NCI-H1105 treated with DMSO at 0.1 percent for 48 hours (cell line): ENCODE data around the gene TNFAIP8L1.

Experiments used
- DNase-seq: peaks from one replicate; lab custom pipeline; 2025; lab: John Stamatoyannopoulos, UW

TNFAIP8L1 gene

DNA sequence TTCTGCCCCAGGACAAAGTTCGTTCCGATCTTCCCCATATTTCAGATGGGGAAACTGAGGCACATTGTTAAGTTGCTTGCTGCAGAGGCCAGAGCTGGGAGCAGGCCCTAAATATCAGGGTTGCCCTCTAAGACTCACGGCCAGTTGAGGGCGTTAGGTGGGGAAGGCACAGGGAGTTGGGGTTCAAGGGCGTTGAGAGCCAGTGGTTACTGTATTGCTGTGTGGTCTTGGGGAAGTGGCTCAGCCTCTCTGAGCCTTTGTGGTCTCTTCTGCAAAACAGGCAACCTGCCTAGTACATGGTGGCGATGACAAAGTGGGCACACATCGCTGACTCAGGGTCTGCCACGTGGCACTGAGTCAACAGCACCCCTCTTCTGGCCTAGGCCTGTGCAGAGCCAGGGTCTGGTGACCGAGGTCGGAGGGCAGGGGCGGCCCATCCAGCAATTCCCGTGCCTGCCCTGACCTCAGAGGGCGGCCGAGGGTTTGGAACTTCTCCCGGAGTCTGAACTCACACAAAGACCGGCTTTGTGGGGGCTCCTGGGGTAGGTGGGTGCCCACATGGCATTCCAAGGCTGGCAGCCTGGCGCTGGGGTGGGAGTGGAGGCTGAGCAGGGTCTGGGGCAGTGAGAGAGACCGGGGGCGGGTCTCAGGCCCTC lies 10.2 kb downstream of the TNFAIP8L1 start:
- no peak for DNase-seq

DNA sequence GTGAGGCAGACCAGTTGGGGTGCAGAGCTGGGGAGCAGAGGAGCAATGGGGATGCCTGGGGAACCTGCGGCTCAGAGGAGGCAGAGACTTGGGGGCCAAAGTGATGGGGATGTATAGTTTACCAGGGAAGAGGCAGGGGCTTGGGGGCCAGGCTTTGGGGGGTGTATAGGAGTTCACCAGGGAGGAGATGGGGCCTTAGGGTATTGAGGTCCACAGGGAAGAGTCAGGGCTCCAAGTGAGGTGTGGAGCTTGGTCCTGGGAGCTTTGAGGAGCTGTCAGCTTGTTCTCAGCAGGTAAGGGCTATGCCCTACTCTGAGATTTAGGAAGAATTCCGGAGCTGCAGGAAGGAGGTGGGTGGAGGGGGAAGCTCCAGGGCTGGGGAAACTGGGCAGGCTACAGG lies 10.8 kb downstream of the TNFAIP8L1 start:
- no peak for DNase-seq

DNA sequence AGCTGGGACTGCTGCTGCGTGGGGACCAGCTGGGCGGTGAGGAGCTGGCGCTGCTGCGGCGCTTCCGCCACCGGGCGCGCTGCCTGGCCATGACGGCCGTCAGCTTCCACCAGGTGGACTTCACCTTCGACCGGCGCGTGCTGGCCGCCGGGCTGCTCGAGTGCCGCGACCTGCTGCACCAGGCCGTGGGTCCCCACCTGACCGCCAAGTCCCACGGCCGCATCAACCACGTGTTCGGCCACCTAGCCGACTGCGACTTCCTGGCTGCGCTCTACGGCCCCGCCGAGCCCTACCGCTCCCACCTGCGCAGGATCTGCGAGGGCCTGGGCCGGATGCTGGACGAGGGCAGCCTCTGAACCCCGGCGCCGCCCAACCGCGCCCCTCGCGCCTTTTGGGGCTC lies 12.8 kb downstream of the TNFAIP8L1 start:
- DNase-seq = no peak

DNA sequence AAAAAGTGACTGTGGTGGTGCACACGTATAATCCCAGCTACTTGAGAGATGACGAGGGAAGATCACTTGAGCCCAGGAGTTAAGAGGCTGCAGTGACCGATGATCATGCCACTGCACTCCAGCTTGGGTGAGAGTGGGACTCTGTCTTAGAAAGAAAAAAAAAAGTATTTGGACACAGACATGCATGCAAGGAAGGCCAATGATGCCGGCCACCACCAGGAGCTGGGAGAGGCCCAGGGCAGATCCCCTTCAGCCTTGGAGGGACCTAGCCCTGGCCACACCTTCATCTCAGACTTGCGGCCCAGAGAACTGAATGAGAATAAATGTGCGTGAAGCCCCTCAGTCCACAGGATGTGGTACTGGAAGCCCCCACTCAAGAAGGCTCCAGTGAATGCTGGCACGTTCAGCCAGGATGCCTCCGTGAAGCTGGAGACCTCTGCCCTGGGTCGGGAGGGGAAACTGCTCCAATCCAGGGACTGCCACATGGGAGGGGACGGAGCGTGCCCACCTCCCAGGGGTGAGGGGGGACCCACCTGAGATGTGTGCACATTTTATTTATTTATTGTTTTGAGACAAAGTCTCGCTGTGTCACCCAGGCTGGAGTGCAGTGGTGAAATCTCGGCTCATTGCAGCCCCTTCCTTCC lies 14.6 kb downstream of the TNFAIP8L1 start:
- DNase-seq = no peak

DNA sequence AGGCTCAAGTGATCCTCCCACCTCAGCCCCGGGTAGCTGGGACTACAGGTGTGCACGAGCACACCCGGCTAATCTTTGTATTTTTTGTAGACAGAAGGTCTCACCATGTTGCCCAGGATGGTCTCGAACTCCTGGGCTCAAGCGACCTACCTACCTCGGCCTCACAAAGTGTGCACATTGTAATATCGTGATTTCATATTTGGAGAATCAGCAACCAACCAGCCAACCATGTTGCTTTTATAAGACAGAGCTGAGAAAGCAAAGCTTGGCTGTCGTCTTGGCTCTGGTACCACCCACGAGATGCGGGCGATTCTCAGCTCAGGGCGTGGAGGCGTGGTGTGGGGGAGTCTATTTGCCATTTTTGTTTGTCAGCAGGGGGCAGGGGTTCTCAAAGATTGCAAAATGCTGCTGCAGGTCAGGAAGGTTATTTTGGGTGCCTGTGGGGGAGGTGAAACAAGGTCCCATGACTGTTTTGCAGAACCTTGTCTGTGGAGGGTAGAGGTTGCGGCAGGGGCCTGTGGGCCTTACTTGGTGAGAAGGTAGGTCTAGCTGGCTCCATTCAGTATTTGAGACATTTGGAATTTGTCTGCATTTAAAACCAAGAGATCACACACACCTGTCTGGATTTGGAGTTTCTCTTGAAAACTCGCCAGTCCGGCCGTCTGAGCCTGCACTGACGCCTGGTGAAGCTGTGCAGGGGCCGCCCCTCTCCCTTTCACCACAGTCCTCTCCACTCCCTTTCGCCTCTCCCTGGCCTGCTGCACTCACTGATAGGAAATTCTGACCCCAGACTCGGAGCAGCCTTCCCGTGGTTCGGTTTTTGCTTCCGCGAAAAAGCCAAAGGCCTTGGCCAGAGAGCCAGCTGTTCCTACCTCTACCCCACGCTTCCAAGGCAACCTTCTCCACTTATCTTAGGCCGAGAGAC lies 15.4 kb downstream of the TNFAIP8L1 start:
- DNase-seq = no peak

DNA sequence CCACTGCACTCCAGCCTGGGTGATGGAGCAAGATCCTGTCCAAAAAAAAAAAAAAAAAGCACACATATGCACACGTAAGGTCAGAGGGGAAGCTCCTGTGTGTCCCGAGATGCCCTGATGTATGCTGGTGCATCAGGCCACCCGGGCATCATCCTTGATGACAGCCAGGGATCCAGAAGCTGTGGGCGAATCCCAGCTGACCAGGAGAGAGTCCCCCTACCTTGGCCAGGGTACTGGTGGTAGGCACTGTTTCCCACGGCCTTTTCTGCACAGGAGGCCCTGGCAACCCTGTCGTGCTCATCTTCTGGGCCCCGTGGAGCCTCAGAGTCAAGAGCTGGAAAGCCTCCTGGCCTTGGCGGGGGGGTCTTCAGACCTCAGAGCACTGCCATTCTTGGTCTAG lies 16.8 kb downstream of the TNFAIP8L1 start:
- no peak for DNase-seq

DNA sequence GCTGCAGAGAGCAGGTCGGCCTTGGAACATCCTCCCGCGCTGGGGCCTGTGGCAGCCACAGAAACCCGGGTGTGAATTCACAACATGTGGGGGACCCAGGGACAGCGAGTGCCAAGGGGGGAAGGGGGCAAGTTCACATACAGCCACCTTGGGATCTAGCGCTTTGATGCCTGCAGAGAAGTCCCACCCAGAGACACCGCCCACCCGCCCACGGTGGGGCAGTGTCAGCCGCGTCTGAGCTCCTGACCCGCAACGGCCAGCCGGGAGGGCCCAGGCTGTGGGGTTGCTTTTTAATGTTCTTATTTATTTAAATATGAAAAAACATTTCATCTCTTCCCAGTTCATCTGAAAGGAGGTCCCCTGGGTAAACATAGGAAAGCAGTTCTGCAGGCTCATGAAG lies 17.9 kb downstream of the TNFAIP8L1 start:
- no peak for DNase-seq

DNA sequence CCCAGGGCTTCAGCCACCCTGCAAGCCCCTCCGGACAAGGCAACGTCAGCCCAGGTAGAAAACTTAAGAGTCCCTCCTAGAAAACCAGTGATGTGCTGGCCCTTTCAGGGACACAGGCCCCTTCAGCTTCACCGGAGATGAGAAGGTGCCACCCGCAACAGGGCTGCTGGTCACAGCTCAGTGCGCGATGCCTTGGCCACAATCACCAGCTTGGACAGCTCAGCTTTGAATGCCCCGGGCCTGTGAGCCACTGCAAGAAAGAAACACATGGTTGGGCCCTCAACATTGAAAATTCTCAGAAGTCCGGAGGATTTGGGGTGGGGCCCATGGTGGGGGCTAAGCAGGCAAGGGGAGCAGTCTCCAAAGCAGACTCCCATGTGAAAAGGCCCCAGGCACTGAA lies 18.5 kb downstream of the TNFAIP8L1 start:
- DNase-seq = no peak

DNA sequence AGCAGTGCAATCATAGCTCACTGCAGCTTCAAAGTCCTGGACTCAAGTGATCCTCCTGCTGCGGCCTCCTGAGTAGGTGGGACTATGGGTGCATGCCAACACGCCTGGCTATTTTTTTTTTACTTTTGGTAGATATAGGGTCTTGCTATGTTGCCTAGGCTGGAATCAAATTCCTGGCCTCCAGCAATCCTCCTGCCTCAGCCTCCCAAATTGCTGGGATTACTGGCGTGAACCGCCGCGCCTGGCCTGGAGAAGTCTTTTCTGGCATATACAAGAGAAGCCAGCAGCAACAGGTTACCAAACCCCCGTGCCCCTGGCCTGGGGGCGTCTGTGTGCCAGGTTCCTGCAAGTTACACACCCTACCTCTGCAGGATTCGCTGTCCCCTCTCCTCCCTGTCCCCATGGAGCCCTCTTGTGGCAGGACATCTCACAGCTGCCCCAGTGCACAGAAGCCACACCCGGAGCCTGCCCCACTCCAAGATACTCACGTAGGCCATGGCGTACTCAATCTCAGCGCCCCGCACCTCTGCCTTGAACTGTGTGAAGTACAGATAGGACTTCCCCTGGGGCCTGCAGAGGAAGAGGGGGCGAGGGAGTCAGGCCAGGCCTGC lies 21.0 kb downstream of the TNFAIP8L1 start:
- DNase-seq = no peak

DNA sequence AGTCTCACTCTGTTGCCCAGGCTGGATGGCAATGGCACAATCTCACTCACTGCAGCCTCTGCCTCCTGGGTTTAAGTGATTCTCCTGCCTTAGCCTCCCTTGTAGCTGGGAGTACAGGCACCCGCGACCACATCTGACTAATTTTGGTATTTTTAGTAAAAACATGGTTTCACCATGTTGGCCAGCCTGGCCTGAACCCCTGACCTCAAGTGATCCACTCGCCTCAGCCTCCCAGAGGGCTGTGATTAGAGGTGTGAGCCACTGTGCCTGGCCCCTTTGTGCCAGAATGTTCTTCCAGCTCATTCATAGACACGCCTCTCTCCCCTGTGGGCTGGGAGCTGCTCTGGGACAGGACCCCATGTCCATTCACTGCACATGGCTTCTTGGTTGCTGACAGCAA lies 21.7 kb downstream of the TNFAIP8L1 start:
- DNase-seq = no peak

DNA sequence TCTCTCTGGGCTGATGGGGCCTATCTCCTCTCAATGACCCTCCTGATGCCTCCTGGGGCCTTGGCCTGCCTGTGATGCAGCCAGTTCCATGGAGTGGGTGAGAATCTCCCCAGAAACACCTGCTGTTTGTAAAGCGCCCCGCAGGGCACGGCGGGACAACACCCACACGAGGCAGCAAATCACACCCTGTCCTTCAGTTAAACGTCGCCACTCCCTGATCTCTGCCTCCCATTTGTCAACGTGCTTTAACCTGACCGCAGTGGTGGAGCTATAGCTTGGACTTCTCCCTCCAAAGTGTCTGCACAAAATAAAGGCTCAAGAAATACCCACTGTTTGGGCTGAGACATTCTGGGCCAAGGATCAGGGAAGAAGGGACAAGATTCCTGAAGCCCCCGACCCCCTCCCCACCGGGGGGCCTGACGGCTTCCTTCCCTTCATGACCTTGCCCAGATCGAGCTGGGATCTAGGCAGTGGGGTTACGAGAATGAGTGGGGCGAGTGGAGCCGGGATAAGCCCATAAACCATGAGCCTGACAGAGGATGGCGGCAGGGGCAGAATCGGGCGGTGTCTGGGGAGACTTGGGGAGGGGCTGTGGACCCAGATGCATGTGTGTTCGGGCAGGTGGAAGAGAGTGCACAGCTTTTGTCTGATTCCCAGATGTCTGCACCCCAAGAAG lies 22.8 kb downstream of the TNFAIP8L1 start:
- no peak for DNase-seq

DNA sequence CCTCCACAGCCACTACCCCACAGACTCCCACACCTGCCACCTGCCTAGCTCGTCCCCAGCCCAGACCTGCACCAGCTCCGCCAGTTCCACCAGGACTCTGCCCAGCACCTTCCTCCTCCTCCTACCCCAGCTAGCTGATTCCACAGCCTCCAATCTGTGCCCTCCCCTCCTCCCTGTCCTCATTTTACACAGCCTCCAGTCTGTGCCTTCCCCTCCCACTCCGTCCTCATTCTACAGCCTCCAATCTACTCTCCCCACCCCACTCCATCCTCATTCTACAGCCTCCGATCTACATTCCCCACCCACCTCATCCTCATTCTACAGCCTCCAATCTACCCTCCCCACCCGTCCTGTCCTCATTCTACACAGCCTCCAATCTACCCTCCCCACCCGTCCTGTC lies 23.5 kb downstream of the TNFAIP8L1 start:
- DNase-seq = no peak

DNA sequence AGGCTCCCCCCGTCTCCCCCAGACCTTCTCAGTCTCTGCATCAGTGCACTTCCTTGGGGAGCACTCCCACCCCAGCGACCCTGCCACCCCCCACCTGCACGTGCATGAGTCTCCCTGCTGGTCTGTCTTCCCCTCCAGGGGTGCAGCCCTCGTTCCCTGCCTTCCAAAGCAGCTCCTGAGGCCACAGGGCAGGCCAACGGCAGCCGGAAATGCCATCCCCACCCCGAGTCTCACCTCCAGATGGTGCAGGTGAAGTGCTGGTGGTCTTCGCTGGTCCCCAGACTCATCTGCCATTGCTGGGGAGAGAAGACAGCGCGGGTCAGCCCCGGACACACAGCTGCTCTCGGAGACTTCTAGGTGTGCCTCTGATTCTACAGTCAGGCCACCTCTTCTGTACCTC lies 25.3 kb downstream of the TNFAIP8L1 start:
- DNase-seq = no peak

DNA sequence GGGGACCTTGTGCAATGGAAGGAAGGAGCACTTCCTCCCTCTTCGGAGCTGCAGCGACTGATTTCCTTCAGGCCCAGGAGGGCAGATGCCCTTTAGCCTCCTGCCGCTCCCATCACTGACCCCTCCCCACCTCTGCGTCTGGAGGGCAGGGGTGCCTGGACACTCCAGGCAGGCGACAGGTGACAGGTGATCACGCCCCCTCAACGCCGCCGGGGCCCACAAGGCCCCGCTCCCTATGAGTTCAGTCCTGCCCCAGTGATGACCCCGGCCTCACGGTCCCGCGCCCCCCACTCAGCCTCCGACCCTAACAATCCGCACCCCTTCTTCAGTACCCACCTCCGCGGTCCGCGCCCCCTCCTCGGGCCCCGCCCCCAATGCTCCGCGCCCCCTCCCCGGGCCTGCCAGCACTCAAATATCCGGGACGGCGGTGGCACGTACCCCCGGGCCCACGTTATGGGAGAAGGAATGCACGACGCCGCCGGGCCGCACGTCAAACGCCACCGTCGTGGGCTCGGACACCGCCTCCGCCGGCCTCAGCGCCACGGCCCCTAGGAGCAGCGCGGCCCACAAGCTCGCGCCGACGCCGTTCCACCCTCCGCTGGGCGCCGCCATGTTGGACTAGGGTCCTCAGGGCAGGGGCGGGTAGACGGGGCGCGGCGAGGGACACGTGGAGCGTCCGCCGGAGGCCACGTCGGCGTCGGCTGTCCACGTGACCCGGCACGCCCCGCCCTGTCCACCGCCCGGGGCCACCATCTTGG lies 30.6 kb downstream of the TNFAIP8L1 start, which contains the start of gene MYDGF:
MYDGF (minus strand) TSS at position 620 of the 758 bp plus-strand sequence; CDS start at position 612, 8 bp downstream.
- DNase-seq = peak; percentile 85

DNA sequence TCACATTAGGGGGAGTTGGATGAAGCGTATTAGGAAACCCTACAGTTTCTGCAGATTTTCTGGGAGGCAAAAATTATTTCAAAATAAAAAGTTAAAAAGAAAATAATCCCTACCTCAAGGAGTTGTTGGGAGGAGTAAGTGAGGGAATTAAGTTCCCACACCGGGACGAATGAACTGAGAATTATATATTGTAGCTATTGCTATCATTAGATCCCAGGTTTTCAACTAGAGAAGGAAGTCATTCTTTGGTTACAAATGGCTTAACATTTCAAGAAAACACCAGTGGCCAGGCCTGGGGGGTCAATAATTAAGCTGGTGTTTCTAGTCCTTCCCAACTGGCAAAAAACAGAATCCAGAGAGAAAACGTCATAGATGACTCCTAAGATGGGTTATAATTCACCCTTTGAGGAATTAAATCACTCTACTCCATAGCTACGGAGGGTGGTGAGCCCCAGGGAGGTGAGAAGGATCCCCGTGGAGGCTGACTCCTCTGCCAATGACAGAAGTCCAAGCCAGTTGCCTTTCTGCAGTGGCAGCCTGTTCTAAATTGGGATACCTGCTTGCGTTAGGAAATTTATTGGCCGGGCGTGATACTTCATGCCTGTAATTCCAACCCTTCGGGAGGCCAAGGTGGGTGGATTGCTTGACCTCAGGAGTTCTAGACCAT lies 32.0 kb downstream of the TNFAIP8L1 start:
- DNase-seq = no peak

DNA sequence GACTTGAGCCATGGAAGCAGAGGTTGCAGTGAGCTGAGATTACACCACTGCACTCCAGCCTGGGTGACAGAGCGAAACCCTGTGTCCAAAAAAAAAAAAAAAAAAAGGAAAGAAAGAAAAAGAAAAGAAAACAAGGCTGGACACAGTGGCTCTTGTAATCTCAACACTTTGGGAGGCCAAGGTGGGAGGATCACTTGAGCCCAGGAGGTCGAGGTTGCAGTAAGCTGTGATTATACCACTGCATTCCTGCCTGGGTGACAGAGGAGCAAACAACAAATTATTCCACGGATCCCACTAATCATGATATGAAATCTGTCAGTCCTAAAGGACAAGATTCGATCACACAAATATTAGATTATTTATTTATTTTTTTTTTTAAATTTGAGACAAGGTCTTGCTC lies 33.9 kb downstream of the TNFAIP8L1 start:
- no peak for DNase-seq

DNA sequence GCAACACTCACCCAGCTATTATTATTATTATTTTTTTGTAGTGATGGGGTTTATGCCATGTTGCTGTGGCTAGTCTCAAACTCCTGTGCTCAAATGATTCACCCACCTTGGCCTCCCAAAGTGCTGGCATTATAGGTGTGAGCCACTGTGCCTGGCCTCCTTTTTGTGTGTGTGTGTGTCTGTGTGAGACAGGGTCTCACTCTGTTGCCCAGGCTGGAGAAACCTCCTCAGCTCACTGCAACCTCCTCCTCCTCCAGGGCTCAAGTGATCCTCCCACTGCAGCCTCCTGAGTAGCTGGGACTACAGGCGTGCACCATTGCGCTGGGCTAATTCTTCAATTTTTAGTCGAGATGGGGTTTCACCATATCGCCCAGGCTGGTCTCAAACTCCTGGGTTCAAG lies 34.4 kb downstream of the TNFAIP8L1 start:
- no peak for DNase-seq

DNA sequence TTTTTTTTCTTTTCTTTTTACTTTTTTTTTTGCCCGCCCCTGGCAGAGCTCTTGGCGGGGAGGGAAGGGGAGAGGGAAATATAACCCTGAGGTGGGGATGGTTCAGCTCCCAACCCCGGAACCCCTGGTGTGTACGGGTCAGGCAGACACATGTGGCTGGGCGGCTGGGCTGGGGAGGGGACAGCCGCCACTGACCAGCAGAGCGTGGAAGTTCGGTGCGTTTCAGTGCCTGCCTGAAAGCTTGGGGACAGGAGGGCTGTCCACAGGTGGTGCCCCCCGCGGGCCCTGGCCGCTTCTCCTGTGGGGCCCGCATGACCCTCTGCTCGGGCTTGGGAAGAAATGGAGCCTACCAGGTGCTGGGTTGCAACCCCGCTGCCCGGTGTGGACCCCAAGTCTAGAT lies 36.0 kb downstream of the TNFAIP8L1 start:
- DNase-seq = no peak

DNA sequence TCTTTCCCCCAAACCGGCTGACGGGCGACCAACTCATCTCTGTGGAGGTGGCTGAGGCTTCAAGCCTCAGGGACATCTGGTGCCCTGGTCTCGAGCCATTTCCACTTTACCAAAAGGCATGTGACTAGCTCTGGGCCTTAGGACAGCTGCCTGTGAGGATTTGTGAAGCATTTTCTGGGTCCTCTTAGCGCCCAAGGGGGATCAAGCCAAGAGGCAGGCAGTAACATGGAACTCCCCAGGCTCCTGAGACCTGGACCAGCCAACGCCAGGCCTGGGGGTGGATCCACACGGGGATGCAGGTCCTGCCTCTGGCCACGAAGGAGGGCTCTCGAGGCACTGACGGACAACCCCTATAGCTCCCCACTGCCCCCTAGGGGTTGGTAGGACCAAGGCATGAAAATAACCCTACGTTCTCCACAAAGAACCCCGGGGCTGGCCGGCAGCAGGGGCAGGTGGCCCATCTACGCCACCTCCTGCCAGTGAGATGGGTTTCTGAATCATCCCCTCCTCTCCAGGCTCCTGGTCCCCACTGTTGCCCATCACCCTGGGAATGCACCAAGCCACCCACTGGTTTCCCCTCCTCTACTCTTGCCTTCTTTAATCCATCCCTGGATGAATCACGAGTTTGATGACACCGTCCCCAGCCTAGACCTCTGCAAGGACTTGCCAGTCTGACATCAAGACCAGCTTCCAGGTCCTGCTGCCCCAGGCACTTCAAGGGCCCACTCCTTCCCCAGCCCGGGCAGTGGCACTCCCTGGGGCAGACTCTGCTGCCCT lies 37.8 kb downstream of the TNFAIP8L1 start:
- DNase-seq = peak; percentile 8
